ENCODE results near the gene FOXF2. TPM values are rescaled to one million over a fixed set of nuclear protein-coding genes. Genes with fewer than 3 reads are reported as not detected.

Gene FOXF2
- not detected in 2 replicates for total RNA-seq
- long read RNA-seq = 0 reads

DNA sequence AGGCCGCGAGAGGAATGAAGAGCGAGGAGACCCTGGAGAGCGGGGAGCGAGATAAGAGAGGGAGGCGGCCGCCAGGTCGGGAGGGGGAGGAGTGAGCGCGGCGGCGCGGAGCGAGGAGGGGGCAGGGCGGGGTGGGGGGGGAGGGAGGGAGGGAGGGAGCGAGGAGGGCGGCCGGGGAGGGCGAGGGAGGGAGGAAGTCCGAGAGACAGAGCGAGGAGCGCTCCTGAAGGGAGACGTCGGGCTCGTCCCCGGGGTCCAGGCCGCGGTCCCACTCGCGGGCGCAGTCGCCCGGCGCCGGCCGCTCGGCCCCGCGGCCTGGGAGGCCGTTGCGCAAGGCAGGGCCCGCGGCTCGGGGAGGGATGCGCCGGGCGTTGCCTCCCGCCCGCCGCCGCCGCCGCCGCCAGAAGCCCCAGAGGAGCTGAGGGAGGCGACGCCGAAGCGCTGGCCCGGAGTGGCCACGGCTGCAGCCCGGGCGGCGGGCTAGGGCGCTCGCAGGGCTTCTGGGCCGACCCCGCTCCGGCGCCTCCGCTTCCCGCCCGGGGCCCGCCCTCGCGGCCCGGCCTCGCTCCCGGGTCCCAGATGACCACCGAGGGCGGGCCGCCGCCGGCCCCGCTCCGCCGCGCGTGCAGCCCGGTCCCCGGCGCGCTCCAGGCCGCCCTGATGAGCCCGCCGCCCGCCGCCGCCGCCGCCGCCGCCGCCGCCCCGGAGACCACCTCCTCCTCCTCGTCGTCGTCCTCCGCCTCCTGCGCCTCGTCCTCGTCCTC lies at the start of gene FOXF2:
FOXF2 (plus strand) TSS at position 208 of the 764 bp plus-strand sequence; CDS start at position 580, 372 bp downstream.
- H3K27ac Mint-ChIP-seq = peak within 1 kb of the TSS; percentile 82

DNA sequence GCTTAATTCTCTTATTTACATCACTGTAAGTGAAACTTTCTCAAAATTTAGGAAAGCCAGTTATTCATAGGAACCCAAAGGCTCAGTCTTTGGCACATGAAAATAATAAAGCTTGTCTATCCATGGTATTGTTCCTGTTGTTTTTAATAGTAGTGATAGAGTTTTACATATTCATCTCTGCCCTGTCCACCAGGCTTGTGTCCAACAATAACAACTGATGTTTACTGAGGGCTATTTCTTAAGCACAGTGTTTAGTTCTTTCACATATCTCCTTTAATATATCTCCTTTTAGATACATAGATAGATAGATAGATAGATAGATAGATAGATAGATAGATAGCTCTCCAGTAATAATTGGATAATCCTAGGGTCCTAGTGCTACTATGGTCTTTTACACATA lies 43.3 kb upstream of the FOXF2 start:
- TF ChIP-seq CTCF (IDR thresholded peaks at IDR 0.05; ENCODE audit: unreplicated experiment) = no peak
- Mint-ChIP-seq H3K9me3 (ENCODE audit: low read depth) (peaks cover 24% of the 10 kb centered on the region), H3K27me3 (peaks cover 26% of the 10 kb centered on the region), H3K4me1 (ENCODE audit: low read depth) (no peaks in the 10 kb centered on the region), H3K27ac (no peak overlapping the region), H3K36me3 (ENCODE audit: insufficient read depth) (no peaks in the 10 kb centered on the region), H3K4me3 (ENCODE audit: low read depth) (no peak overlapping the region)
- DNase-seq (ENCODE audit: low spot score, unreplicated experiment) = no peak

More for the DNA sequence above, at the start of gene FOXF2:
- TF ChIP-seq CTCF (IDR thresholded peaks at IDR 0.05; ENCODE audit: unreplicated experiment) = no peak
- H3K36me3 Mint-ChIP-seq (ENCODE audit: insufficient read depth) = no peaks in the 10 kb centered on the region
- no peak for DNase-seq (ENCODE audit: low spot score, unreplicated experiment)
- peaks cover 81% of the 10 kb centered on the region for H3K27me3 Mint-ChIP-seq
- H3K4me3 Mint-ChIP-seq (ENCODE audit: low read depth) = peak within 1 kb of the TSS; percentile 68
- H3K4me1 Mint-ChIP-seq (ENCODE audit: low read depth) = peaks cover 4% of the 10 kb centered on the region
- no peaks in the 10 kb centered on the region for H3K9me3 Mint-ChIP-seq (ENCODE audit: low read depth)

DNA sequence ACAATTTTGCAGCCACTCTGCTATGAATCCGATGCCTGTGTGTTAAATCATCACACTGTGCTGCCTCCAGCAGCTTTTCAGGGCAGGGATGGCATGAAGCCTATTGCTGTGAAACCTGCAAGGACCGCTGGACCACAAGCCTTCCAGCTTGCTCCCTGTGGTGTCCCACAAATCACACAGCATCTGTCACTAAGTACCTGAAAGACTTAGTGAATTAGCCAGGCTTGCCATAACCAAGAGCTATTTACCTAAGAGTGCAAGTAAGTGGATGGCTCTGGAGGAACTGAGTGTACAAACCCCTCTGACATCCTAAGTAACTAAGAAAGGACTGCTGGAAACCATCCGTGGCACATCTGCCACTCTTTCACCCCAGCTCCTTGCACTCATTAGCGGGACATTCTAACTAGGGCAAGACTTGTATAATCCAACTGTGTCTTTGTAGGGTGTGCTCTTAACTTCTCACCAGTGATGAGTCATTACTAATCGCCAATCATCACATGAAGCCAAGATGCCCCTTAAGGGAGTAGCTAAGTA lies 42.8 kb upstream of the FOXF2 start:
- Mint-ChIP-seq H3K27ac (no peak overlapping the region), H3K4me3 (ENCODE audit: low read depth) (no peak overlapping the region), H3K9me3 (ENCODE audit: low read depth) (peaks cover 29% of the 10 kb centered on the region), H3K36me3 (ENCODE audit: insufficient read depth) (no peaks in the 10 kb centered on the region), H3K4me1 (ENCODE audit: low read depth) (no peaks in the 10 kb centered on the region), H3K27me3 (peaks cover 23% of the 10 kb centered on the region)
- no peak for TF ChIP-seq CTCF (IDR thresholded peaks at IDR 0.05; ENCODE audit: unreplicated experiment)
- DNase-seq (ENCODE audit: low spot score, unreplicated experiment) = no peak

GRCh38 chr6:1347161-1347560 lies 42.2 kb upstream of the FOXF2 start:
- no peak overlapping the region for H3K27ac Mint-ChIP-seq
- peaks cover 32% of the 10 kb centered on the region for H3K9me3 Mint-ChIP-seq (ENCODE audit: low read depth)
- no peak for TF ChIP-seq CTCF (IDR thresholded peaks at IDR 0.05; ENCODE audit: unreplicated experiment)
- H3K4me1 Mint-ChIP-seq (ENCODE audit: low read depth) = no peaks in the 10 kb centered on the region
- no peak for DNase-seq (ENCODE audit: low spot score, unreplicated experiment)
- no peak overlapping the region for H3K4me3 Mint-ChIP-seq (ENCODE audit: low read depth)
- no peaks in the 10 kb centered on the region for H3K36me3 Mint-ChIP-seq (ENCODE audit: insufficient read depth)
- H3K27me3 Mint-ChIP-seq = peaks cover 20% of the 10 kb centered on the region

DNA sequence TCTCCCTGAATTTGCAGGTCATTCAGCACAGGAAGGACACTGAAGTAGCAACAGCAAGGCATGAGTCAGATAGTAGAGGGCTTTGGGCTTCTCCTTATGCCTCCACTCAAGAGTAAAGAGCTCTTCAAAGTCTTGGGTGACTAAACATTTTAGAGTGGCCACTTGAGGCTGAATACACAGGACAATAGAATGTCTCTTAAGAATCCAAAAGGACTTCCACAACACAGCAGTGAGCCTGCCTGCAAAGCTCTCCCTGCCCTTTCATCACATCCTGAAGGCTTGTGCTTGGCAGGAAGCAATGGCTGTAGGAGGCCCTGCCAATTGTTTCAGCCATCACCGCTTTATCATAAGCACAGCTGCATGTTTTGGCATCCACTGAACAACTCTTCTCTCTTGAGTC lies 40.7 kb upstream of the FOXF2 start:
- Mint-ChIP-seq H3K4me1 (ENCODE audit: low read depth) (no peaks in the 10 kb centered on the region), H3K9me3 (ENCODE audit: low read depth) (peaks cover 33% of the 10 kb centered on the region), H3K4me3 (ENCODE audit: low read depth) (no peak overlapping the region), H3K27ac (no peak overlapping the region), H3K27me3 (peaks cover 21% of the 10 kb centered on the region), H3K36me3 (ENCODE audit: insufficient read depth) (no peaks in the 10 kb centered on the region)
- DNase-seq (ENCODE audit: low spot score, unreplicated experiment) = no peak
- no peak for TF ChIP-seq CTCF (IDR thresholded peaks at IDR 0.05; ENCODE audit: unreplicated experiment)
